ENCODE data around the gene SARS2. TPM values are rescaled to one million over a fixed set of nuclear protein-coding genes. Genes with fewer than 3 reads are reported as not detected.
"Not testable (repeated sequence)": the region's sequence is repeated elsewhere in the genome, so short reads cannot be mapped to it uniquely, and the experiment has no call there.

The SARS2 gene
- total RNA-seq, 1 donor from 2014 or later: 36.7 TPM

DNA sequence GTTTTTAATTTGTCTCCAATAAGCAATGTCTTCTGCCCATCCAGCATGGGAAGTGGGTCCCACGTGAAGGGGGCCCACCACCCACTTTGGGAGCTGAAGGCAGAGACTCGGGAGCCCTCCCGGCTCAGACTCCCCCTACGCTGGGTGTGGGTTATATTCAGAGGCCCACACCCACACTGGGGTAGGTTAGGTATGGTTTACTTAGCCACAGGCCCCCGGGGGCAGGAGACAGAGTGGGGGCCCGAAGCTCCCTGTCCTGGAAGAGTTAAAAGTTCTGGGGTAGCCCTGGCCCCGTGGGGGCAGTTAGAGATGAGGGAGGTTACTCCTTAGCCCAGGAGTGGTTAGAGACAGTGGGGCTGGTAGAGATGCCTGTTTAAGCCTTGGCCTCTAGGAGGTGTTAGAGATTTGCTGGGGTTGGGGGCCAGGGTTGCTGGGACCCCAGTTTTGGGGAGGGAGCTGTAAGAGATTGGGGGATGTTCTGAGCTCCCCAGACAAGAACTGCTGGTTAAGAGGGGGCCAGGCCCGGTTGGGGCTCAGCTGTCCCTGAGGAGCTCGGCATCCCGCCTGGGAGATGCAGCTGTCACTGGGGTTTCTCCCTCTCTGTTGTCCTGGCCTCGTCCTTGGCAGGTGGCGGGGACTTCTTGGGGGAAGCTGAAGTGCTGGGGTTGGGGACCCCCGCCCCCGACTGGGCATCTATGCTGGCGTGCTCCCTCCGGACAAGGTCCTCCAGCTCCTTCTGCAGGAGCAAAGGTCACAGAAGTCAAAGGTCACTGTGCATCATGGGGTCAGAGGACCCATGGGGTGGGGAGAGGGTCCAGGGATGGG, 51.8 kb downstream of the SARS2 start:
- TF ChIP-seq, protein P1, sequence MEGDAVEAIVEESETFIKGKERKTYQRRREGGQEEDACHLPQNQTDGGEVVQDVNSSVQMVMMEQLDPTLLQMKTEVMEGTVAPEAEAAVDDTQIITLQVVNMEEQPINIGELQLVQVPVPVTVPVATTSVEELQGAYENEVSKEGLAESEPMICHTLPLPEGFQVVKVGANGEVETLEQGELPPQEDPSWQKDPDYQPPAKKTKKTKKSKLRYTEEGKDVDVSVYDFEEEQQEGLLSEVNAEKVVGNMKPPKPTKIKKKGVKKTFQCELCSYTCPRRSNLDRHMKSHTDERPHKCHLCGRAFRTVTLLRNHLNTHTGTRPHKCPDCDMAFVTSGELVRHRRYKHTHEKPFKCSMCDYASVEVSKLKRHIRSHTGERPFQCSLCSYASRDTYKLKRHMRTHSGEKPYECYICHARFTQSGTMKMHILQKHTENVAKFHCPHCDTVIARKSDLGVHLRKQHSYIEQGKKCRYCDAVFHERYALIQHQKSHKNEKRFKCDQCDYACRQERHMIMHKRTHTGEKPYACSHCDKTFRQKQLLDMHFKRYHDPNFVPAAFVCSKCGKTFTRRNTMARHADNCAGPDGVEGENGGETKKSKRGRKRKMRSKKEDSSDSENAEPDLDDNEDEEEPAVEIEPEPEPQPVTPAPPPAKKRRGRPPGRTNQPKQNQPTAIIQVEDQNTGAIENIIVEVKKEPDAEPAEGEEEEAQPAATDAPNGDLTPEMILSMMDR (IDR thresholded peaks at IDR 0.05; ENCODE audit: unreplicated experiment): no peak
- no peaks in the 10 kb centered on the region for H3K9me3 Mint-ChIP-seq (ENCODE audit: unreplicated experiment)
- peaks cover 2% of the 10 kb centered on the region for H3K27me3 Mint-ChIP-seq (ENCODE audit: unreplicated experiment)
- peaks cover 13% of the 10 kb centered on the region for H3K4me1 Mint-ChIP-seq (ENCODE audit: unreplicated experiment)
- peaks cover 7% of the 10 kb centered on the region for H3K36me3 Mint-ChIP-seq (ENCODE audit: low read depth, unreplicated experiment)
- peak overlapping the region; percentile 83 for H3K27ac Mint-ChIP-seq (ENCODE audit: unreplicated experiment)
- no peak overlapping the region for H3K4me3 Mint-ChIP-seq (ENCODE audit: unreplicated experiment)
- no peak for DNase-seq (ENCODE audit: low spot score)

DNA sequence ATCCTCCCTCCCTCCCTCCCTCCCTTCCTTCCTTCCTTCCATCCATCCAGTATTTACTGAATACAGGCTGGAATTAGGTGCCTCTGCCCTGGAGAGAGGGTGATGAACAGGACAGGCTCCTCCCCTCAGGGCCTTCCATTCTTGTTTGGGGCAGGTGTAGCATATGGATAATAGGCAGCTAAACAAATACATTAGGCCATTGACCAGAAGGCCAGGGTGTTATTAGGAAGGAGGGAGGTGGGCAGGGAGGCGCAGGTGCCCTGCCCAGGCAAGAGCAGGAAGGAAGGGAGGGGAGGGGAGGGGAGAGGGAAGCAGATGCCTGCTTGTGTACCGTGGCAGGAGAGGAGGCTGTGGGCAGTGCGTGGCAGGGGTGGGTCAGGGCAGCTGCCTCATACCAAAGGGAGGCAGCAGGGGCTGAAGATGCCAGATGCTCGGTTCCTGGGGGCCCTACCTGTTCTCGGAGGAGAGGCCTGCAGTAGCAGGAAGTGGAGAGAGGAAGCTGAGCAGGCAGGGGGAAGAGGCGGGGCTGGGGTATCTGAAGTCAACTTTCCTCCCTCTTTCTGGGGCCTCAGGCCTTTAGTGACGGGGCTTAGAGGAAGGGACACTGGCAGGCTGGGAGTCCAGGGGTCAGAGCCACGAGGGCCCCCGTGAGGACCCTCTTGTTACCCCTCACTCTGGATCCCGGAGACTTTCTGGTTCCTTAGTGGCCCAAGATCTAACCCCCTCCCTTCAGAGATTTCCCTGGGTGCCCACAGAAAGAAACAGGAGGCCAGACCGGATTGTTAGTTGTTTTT, 52.6 kb downstream of the SARS2 start, which contains the start of gene RINL:
Gene RINL, minus strand, starts transcription at position 495 of the 794 bp plus-strand sequence. CDS start 1,533 bp downstream, outside the sequence.
- H3K4me3 Mint-ChIP-seq (ENCODE audit: unreplicated experiment): no peak within 1 kb of the TSS
- peaks cover 10% of the 10 kb centered on the region for H3K36me3 Mint-ChIP-seq (ENCODE audit: low read depth, unreplicated experiment)
- peak within 1 kb of the TSS; percentile 83 for H3K27ac Mint-ChIP-seq (ENCODE audit: unreplicated experiment)
- DNase-seq (ENCODE audit: low spot score): peak; percentile 23
- H3K9me3 Mint-ChIP-seq (ENCODE audit: unreplicated experiment): no peaks in the 10 kb centered on the region
- TF ChIP-seq, protein P1 (IDR thresholded peaks at IDR 0.05; ENCODE audit: unreplicated experiment): no peak
- H3K27me3 Mint-ChIP-seq (ENCODE audit: unreplicated experiment): peaks cover 2% of the 10 kb centered on the region
- H3K4me1 Mint-ChIP-seq (ENCODE audit: unreplicated experiment): peaks cover 16% of the 10 kb centered on the region

DNA sequence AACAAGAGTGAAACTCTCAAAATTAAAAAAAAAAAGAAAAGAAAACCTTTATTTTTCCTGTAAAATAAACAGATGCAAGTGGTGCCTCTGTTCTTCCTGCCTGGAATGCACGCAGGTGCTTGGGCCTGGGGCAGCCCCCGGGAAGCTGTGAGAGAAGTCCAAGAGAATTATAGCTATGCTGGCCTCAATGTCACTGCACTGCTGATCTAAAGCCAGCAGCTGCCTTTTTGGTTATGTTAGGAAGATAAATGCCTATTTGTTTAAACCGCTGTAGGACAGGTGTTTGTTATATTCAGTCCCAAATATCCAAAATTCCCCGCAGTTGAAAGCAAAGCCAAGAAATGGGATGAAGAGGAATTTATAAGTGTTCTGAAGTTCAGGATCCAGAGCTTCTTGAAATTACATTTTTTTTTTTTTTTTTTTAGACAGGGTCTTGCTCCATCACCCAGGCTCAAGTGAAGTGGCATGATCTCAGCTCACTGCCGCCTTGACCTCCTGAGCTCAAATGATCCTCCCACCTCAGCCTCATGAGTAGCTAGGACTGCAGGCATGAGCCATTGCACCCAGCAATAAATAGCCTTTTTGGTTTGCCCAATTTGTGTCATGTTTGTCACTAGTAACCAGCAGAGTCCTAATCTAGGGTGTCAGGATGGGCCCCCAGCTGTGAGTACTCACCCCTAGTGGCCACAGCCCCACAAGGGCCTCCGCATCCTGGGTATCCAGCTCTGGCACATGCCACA, 54.7 kb downstream of the SARS2 start:
- no peaks in the 10 kb centered on the region for H3K9me3 Mint-ChIP-seq (ENCODE audit: unreplicated experiment)
- TF ChIP-seq, protein P1 (IDR thresholded peaks at IDR 0.05; ENCODE audit: unreplicated experiment): no peak
- peaks cover 4% of the 10 kb centered on the region for H3K36me3 Mint-ChIP-seq (ENCODE audit: low read depth, unreplicated experiment)
- H3K27me3 Mint-ChIP-seq (ENCODE audit: unreplicated experiment): peaks cover 2% of the 10 kb centered on the region
- H3K27ac Mint-ChIP-seq (ENCODE audit: unreplicated experiment): no peak overlapping the region
- DNase-seq (ENCODE audit: low spot score): no peak
- no peak overlapping the region for H3K4me3 Mint-ChIP-seq (ENCODE audit: unreplicated experiment)
- H3K4me1 Mint-ChIP-seq (ENCODE audit: unreplicated experiment): peaks cover 17% of the 10 kb centered on the region

DNA sequence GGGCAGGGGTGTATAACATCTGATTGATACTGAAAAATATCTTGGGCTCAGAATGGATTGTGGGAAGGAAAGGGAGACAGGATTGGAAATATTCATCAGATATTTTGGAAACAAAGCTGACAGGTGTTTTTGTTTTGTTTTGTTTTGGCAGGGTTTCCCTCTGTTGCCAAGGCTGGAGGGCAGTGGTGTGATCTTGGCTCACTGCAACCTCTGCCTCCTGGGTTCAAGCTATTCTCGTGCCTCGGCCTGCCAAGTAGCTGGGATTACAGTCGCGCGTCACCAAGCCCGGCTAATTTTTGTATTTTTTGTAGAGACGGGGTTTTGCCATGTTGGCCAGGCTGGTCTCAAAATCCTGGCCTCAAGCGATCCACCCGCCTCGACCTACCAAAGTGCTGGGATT, 57.2 kb downstream of the SARS2 start:
- not testable (repeated sequence) for H3K27ac Mint-ChIP-seq (ENCODE audit: unreplicated experiment); H3K4me3 Mint-ChIP-seq (ENCODE audit: unreplicated experiment); H3K27me3 Mint-ChIP-seq (ENCODE audit: unreplicated experiment); H3K9me3 Mint-ChIP-seq (ENCODE audit: unreplicated experiment); DNase-seq (ENCODE audit: low spot score); H3K36me3 Mint-ChIP-seq (ENCODE audit: low read depth, unreplicated experiment)
- H3K4me1 Mint-ChIP-seq (ENCODE audit: unreplicated experiment): peaks cover 12% of the 10 kb centered on the region

DNA sequence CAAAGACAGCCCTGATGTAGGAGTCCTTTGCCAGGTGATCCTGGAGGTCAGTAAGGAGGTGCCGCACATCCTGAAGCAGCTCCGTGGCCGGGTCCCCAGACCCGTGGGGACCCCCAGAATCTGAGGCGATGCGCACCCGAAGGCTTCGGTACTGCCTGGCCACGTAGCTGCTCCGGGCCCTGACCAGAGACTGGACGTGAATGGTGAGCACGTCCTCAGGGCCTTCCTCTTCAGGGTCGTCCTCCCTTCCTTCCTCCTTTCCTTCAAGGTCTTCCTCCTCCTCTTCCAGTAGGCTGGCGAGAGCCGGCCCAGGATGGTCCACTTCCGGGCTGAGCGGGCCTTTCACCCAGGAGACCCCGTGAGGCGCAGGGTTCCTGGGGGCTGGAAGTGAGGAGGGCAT, 60.0 kb downstream of the SARS2 start:
- Mint-ChIP-seq H3K4me1 (ENCODE audit: unreplicated experiment) (peaks cover 4% of the 10 kb centered on the region), H3K27me3 (ENCODE audit: unreplicated experiment) (no peaks in the 10 kb centered on the region), H3K4me3 (ENCODE audit: unreplicated experiment) (no peak overlapping the region), H3K9me3 (ENCODE audit: unreplicated experiment) (no peaks in the 10 kb centered on the region), H3K27ac (ENCODE audit: unreplicated experiment) (no peak overlapping the region), H3K36me3 (ENCODE audit: low read depth, unreplicated experiment) (peaks cover 4% of the 10 kb centered on the region)
- TF ChIP-seq, protein P1 (IDR thresholded peaks at IDR 0.05; ENCODE audit: unreplicated experiment): no peak
- DNase-seq (ENCODE audit: low spot score): no peak

Data from endothelial cell (in vitro differentiated cells).